ENCODE results near the gene ASCL5. TPM values are rescaled to one million over a fixed set of nuclear protein-coding genes. Genes with fewer than 3 reads are reported as not detected.

ASCL5 gene
- total RNA-seq, 1 experiment from 2014 or later = 0.15 TPM

DNA sequence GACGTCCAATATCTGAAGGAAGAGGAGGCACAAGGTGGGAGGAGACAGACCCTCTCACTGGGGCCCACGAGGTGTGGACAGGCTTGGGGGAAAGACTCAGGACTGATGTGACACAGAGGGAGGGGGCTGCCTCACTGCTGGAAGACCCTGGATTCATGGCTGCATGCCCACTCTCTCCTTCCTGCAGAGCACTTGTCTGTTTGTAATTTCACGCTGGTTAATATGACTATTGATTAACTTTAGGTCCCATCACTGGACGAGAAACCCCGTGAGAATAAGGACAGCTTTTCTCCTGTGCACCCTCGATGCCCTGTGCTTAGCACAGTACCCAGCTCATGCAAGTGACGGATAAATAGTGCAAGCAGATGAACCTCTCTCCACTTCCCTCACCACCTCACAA, 49.9 kb downstream of the ASCL5 start:
- Histone ChIP-seq H4K5ac (ENCODE audit: insufficient read length, low read depth, low read length) (no peak overlapping the region), H3K79me2 (ENCODE audit: insufficient read depth, low read length) (no peaks in the 10 kb centered on the region), H3T11ph (ENCODE audit: low read length) (no peak overlapping the region), H3K79me1 (ENCODE audit: insufficient read depth, low read depth, low read length, poor library complexity, severe bottlenecking) (no peaks in the 10 kb centered on the region), H3K4me2 (ENCODE audit: insufficient read depth, insufficient read length, low read length) (no peak overlapping the region), H4K20me1 (ENCODE audit: control insufficient read depth, insufficient read depth, insufficient read length) (no peaks in the 10 kb centered on the region), H3K4me1 (ENCODE audit: insufficient read depth, low read length) (no peaks in the 10 kb centered on the region), H3K9me3 (ENCODE audit: control insufficient read depth, low read depth, low read length) (no peaks in the 10 kb centered on the region), H2BK20ac (ENCODE audit: low read depth, low read length, poor library complexity, severe bottlenecking) (no peak overlapping the region), H2AK5ac (ENCODE audit: insufficient read length, low read length) (no peak overlapping the region), H3K18ac (ENCODE audit: insufficient read length, low read depth, low read length) (no peak overlapping the region), H2AFZ (ENCODE audit: low read length) (no peak overlapping the region), H2BK120ac (ENCODE audit: low read depth, low read length, poor library complexity, severe bottlenecking) (no peak overlapping the region), H3K14ac (ENCODE audit: insufficient read depth, low read length) (no peak overlapping the region), H3K23me2 (ENCODE audit: insufficient read length, low read depth, low read length, poor library complexity, severe bottlenecking) (no peaks in the 10 kb centered on the region), H3K56ac (ENCODE audit: insufficient read length, low read depth, low read length) (no peak overlapping the region), H4K91ac (ENCODE audit: insufficient read length, low read depth, low read length) (no peak overlapping the region), H3K4ac (ENCODE audit: low read depth, low read length) (no peak overlapping the region), H4K8ac (replicated peaks; ENCODE audit: insufficient read length, low read depth, low read length) (no peak overlapping the region), H3K9ac (ENCODE audit: extremely low read depth, insufficient read length, low read length) (no peak overlapping the region), H2BK12ac (ENCODE audit: insufficient read length, low read depth, low read length) (no peak overlapping the region), H2BK5ac (ENCODE audit: insufficient read length, low read length) (no peak overlapping the region), H3K27me3 (ENCODE audit: insufficient read depth, low read length) (no peaks in the 10 kb centered on the region), H3K23ac (ENCODE audit: insufficient read length, low read depth, low read length) (no peak overlapping the region), H3K27ac (ENCODE audit: insufficient read length, low read depth, low read length) (no peak overlapping the region), H2BK15ac (ENCODE audit: low read depth, low read length) (no peak overlapping the region)
- no peak for TF ChIP-seq CTCF (conservative IDR thresholded peaks at IDR 0.05)
- no CpG with 5 or more reads among the region's 7 CpGs for WGBS (ENCODE audit: extremely low coverage, insufficient read length, low lambda C conversion rate)
- Mint-ChIP-seq H3K27ac (no peak overlapping the region), H3K27me3 (ENCODE audit: low read depth) (peaks cover 11% of the 10 kb centered on the region), H3K9me3 (no peaks in the 10 kb centered on the region), H3K36me3 (ENCODE audit: insufficient read depth in 1 of 3, low read depth in 3 of 3) (no peaks in the 10 kb centered on the region), H3K4me3 (no peak overlapping the region), H3K4me1 (no peaks in the 10 kb centered on the region)
- no peak for DNase-seq
